GM21786 (cell line): ENCODE data around the gene GCNA.
"Not testable (repeated sequence)": the region's sequence is repeated elsewhere in the genome, so short reads cannot be mapped to it uniquely, and the experiment has no call there.

Experiments used
- ATAC-seq: cut with Tn5 transposase; IDR thresholded peaks from one replicate; pipeline ENCODE4 v1.9.1; 2021; ENCODE audit not compliant: unreplicated experiment

GCNA gene

GRCh38 chrX:71556036-71556435 is 22.2 kb upstream of the GCNA start:
- ATAC-seq: no peak

GRCh38 chrX:71558920-71559319 is 19.3 kb upstream of the GCNA start:
- ATAC-seq: no peak

GRCh38 chrX:71559773-71560172 is 18.5 kb upstream of the GCNA start:
- not testable (repeated sequence) for ATAC-seq

GRCh38 chrX:71563921-71564320 is 14.3 kb upstream of the GCNA start:
- ATAC-seq: no peak

- ATAC-seq: no peak
Observed at GRCh38 chrX:71565474-71566041, 12.7 kb upstream of the GCNA start.

GRCh38 chrX:71571390-71571789 is 6.8 kb upstream of the GCNA start:
- not testable (repeated sequence) for ATAC-seq

- ATAC-seq: no peak
Observed at GRCh38 chrX:71573590-71573989, 4.6 kb upstream of the GCNA start.

- ATAC-seq: no peak
Observed at GRCh38 chrX:71577682-71578081, 555 bp upstream of the GCNA start.

GRCh38 chrX:71579136-71579989 is 1.1 kb downstream of the GCNA start:
- no peak for ATAC-seq

- no peak for ATAC-seq
Observed at GRCh38 chrX:71579990-71580380, 1.7 kb downstream of the GCNA start.

GRCh38 chrX:71581210-71581609 is 3.0 kb downstream of the GCNA start:
- no peak for ATAC-seq

- no peak for ATAC-seq
Observed at GRCh38 chrX:71586929-71587328, 8.7 kb downstream of the GCNA start.

GRCh38 chrX:71593210-71593609 is 15.0 kb downstream of the GCNA start:
- not testable (repeated sequence) for ATAC-seq

- ATAC-seq: no peak
Observed at GRCh38 chrX:71599965-71600364, 21.7 kb downstream of the GCNA start.

GRCh38 chrX:71603618-71604017 is 25.4 kb downstream of the GCNA start:
- ATAC-seq: no peak

GRCh38 chrX:71604141-71604540 is 25.9 kb downstream of the GCNA start:
- no peak for ATAC-seq

GRCh38 chrX:71604796-71605568 is 26.7 kb downstream of the GCNA start:
- no peak for ATAC-seq

- no peak for ATAC-seq
Observed at GRCh38 chrX:71606536-71607216, 28.4 kb downstream of the GCNA start.

GRCh38 chrX:71607488-71607887 is 29.3 kb downstream of the GCNA start:
- no peak for ATAC-seq

GRCh38 chrX:71609095-71609750 is 31.0 kb downstream of the GCNA start:
- ATAC-seq: no peak

- ATAC-seq: not testable (repeated sequence)
Observed at GRCh38 chrX:71611736-71612135, 33.5 kb downstream of the GCNA start.
